Nephron (organoid): ENCODE data around the gene LST1.
A peak's percentile ranks its signal among the peaks of the same experiment; 100 is the strongest.

Source experiments
- H3K27ac Mint-ChIP-seq, 3 experiments: 2 replicates each; pipeline ENCODE4 v1.8.0; 2020; ENCODE audit warnings: mixed read lengths in 3 of 3, mild to moderate bottlenecking in 2 of 3, moderate library complexity in 1 of 3
- H3K27me3 Mint-ChIP-seq: 2 replicates; pipeline ENCODE4 v1.8.0; 2021; ENCODE audit warnings: low read depth, mild to moderate bottlenecking, moderate library complexity, mixed read lengths
- H3K36me3 Mint-ChIP-seq: 2 replicates; pipeline ENCODE4 v1.8.0; 2020; ENCODE audit warnings: low read depth, mixed read lengths
- H3K4me1 Mint-ChIP-seq: 2 replicates; pipeline ENCODE4 v1.8.0; 2020; ENCODE audit warnings: mixed read lengths
- H3K4me3 Mint-ChIP-seq, 3 experiments: 2 replicates each; pipeline ENCODE4 v1.8.0; 2020; ENCODE audit warnings: mild to moderate bottlenecking in 3 of 3, mixed read lengths in 3 of 3, moderate library complexity in 2 of 3
- H3K9me3 Mint-ChIP-seq: 2 replicates; pipeline ENCODE4 v1.8.0; 2020; ENCODE audit warnings: mixed read lengths
- TF ChIP-seq, protein P1 (sequence below), 3 experiments: fragments of 200-600 bp; sonication (generic); IDR thresholded peaks; one replicate each; pipeline ENCODE4 v1.5.0; 2021; ENCODE audit warnings: antibody characterized with exemption in 3 of 3; ENCODE audit not compliant: unreplicated experiment in 3 of 3

The LST1 gene

DNA sequence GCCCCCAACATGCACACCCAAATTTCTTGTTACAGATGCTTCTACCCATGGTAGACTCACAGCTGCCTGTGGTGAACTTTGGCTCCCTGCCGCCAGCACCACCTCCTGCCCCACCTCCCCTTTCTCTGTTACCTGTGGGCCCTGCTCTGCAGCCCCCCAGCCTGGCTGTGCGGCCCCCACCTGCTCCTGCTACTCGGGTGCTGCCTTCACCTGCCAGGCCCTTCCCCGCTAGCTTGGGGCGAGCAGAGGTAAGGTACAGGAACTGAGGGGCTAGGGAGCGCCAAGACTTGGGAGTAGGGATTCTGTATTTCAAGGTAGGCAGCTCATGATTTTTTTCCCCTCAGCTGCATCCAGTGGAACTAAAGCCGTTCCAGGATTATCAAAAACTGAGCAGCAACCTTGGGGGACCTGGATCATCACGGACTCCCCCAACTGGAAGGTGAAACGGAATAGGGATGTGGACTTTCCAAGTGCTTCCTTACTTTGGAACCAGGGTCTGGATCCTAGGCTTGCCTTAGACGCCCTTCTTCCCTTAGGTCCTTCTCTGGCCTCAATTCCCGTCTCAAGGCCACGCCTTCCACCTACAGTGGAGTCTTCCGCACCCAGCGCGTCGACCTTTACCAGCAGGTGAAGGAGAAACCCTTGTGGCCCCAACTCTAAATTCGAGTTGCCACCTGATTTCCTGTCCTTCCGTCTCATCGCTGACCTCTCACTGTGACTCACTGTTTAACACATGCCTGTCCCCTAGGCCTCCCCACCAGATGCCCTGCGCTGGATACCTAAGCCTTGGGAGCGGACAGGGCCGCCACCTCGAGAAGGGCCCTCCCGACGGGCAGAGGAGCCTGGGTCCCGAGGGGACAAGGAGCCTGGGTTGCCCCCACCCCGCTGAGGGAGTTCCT, 50.9 kb downstream of the LST1 start:
- no peaks in the 10 kb centered on the region for H3K4me1 Mint-ChIP-seq
- H3K36me3 Mint-ChIP-seq, result peaks cover 78% of the 10 kb centered on the region
- peak overlapping the region in 2 of 3 experiments; percentile 31 to 52 for H3K27ac Mint-ChIP-seq
- H3K9me3 Mint-ChIP-seq, result no peaks in the 10 kb centered on the region
- TF ChIP-seq, protein P1, sequence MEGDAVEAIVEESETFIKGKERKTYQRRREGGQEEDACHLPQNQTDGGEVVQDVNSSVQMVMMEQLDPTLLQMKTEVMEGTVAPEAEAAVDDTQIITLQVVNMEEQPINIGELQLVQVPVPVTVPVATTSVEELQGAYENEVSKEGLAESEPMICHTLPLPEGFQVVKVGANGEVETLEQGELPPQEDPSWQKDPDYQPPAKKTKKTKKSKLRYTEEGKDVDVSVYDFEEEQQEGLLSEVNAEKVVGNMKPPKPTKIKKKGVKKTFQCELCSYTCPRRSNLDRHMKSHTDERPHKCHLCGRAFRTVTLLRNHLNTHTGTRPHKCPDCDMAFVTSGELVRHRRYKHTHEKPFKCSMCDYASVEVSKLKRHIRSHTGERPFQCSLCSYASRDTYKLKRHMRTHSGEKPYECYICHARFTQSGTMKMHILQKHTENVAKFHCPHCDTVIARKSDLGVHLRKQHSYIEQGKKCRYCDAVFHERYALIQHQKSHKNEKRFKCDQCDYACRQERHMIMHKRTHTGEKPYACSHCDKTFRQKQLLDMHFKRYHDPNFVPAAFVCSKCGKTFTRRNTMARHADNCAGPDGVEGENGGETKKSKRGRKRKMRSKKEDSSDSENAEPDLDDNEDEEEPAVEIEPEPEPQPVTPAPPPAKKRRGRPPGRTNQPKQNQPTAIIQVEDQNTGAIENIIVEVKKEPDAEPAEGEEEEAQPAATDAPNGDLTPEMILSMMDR (IDR thresholded peaks at IDR 0.05; ENCODE audit: unreplicated experiment in 3 of 3), result no peak
- no peak overlapping the region for H3K4me3 Mint-ChIP-seq
- H3K27me3 Mint-ChIP-seq, result no peaks in the 10 kb centered on the region
